ENCODE data around the gene HLA-F. TPM values are rescaled to one million over a fixed set of nuclear protein-coding genes. Genes with fewer than 3 reads are reported as not detected.

HLA-F gene
- total RNA-seq (2014; rRNA removed; shearing (Covaris generic)): not detected in 2 replicates

- DNase-seq (ENCODE audit: low spot score): peak; percentile 92
- in situ Hi-C loops (cut with HindIII; ENCODE audit: low sequenced_read_pairs): no loop called here
Observed at GRCh38 chr6:29723262-29723665, at the start of gene HLA-F. TSS of gene HLA-F (plus strand) at chr6:29723434. CDS start at chr6:29723464, 30 bp downstream.

- DNase-seq (ENCODE audit: low spot score): no peak
- in situ Hi-C loops (cut with HindIII; ENCODE audit: low sequenced_read_pairs): no loop called here
Observed at GRCh38 chr6:29674008-29674407, 49.2 kb upstream of the HLA-F start.

GRCh38 chr6:29675561-29675960 is 47.7 kb upstream of the HLA-F start:
- in situ Hi-C loops (cut with HindIII; ENCODE audit: low sequenced_read_pairs): no loop called here
- DNase-seq (ENCODE audit: low spot score): no peak

DNA sequence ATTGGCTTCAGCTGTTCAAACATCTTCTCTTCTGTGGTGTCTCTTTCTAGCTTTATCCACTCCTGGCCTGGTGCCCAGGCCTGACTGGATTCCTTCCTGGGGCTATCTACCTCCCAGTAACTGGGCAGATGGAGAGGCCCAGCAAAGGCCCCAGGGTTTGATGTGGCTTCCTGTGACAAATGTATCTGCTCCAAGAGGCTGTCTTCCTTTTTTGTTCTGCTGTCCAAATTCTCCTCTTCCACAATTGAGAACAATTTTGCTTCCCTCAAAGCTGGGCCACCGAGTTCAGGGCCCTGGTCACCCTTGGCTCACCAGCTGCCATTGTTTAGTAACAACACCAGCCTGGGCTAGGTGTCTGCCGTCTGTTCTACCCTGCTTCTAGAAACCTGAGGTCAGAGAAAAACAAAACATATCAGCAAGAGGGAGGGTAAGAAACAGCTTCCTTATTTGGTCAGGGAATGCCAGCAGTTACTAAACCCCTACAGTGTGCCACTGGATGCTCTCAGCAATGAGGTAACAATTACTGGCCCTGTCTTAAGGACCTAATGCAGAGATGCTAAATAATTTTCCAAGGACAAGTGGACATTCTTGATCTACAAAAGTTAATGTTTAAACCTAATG is 46.1 kb upstream of the HLA-F start:
- in situ Hi-C loops (cut with HindIII; ENCODE audit: low sequenced_read_pairs): no loop called here
- DNase-seq (ENCODE audit: low spot score): peak; percentile 32

DNA sequence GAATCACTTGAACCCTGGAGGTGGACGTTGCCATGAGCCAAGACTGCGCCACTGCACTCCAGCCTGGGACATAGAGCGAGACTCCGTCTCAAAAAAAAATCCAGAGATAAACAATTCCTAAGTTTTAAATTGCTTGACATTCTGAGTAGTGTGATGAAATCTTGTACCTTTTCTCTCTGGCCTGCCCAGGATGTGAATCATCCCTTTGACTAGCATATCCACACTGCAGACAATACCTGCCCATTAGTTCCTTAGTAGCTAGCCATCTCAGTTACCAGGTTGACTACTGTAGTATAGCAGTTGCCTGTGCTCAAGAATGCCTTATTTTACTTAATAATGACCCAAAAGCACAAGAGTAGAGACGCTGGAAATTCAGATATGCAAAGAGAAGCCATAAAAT is 45.1 kb upstream of the HLA-F start:
- in situ Hi-C loops (cut with HindIII; ENCODE audit: low sequenced_read_pairs): no loop called here
- DNase-seq (ENCODE audit: low spot score): no peak

GRCh38 chr6:29679962-29680361 is 43.3 kb upstream of the HLA-F start:
- DNase-seq (ENCODE audit: low spot score): no peak
- in situ Hi-C loops (cut with HindIII; ENCODE audit: low sequenced_read_pairs): loop anchor here (5.0 kb wide), 1 partner anchor 38 kb away; no protein-coding TSS in a partner anchor

DNA sequence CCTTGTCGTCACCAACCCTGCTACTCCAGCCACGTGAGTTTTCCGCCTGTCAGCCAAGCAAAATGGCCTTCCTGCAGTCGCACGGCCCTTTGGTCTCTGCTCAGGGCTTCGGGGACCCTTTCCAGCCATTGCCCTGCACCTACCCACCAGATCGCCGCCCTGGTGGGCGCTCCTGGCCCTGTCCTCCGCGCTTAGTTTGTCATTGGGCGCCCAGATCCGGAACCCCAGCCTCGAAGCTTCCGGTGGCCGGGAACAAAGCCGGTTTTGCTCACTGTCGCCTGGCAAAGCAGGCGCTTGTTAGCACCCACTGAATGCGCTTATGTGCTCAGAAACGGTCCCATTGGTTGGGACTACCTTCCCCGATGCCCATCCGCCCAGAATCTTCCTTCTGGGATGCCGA is 42.8 kb upstream of the HLA-F start:
- DNase-seq (ENCODE audit: low spot score): no peak
- in situ Hi-C loops (cut with HindIII; ENCODE audit: low sequenced_read_pairs): loop anchor here (5.0 kb wide), 1 partner anchor 38 kb away; no protein-coding TSS in a partner anchor

DNA sequence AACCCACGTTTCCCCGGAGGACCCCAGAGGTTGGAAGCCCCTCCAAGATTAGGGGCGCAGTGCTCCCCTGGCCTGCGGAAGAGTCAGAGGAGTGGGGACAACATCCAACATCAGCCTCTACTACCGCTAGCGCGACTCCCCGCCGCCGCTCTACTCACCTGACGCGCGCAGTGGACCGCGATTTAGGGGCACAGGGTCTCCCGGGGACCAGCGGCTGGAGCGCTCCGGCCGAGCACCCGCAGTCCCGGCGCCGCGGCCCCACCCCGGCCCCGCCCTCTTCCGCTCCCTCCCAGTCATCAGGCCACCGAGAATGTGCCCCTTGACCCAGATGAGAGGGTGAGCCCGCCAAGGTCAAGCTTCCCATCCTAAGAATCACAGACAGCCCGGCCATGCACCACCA is 42.3 kb upstream of the HLA-F start, which contains the start of gene ZFP57:
ZFP57 (minus strand) TSS at position 249 of the 400 bp plus-strand sequence. CDS start 4,149 bp downstream, outside the sequence.
- DNase-seq (ENCODE audit: low spot score): no peak
- in situ Hi-C loops (cut with HindIII; ENCODE audit: low sequenced_read_pairs): loop anchor here (5.0 kb wide), 1 partner anchor 39 kb away; no protein-coding TSS in a partner anchor

DNA sequence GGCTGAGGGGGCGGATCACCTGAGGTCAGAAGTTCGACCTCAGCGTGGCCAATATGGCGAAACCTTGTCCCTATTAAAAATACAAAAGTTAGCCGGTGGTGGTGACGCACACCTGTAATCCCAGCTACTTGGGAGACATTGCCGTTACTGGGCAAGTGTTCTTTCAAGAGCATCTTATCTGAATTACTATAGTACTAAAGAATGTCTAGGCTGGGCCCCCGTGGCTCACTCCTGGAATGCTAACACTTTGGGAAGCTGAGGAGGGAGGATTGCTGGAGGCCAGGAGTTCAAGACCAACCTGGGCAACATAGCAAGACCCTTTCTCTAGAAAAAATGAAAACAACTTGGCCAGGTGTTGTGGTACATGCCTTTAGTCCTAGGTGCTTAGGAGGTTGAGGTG is 41.4 kb upstream of the HLA-F start:
- in situ Hi-C loops (cut with HindIII; ENCODE audit: low sequenced_read_pairs): loop anchor here (5.0 kb wide), 1 partner anchor 40 kb away; no protein-coding TSS in a partner anchor
- DNase-seq (ENCODE audit: low spot score): no peak

- DNase-seq (ENCODE audit: low spot score): no peak
- in situ Hi-C loops (cut with HindIII; ENCODE audit: low sequenced_read_pairs): no loop called here
Observed at GRCh38 chr6:29685718-29686326, 37.4 kb upstream of the HLA-F start.

- in situ Hi-C loops (cut with HindIII; ENCODE audit: low sequenced_read_pairs): no loop called here
- no peak for DNase-seq (ENCODE audit: low spot score)
Observed at GRCh38 chr6:29694637-29695036, 28.6 kb upstream of the HLA-F start.

DNA sequence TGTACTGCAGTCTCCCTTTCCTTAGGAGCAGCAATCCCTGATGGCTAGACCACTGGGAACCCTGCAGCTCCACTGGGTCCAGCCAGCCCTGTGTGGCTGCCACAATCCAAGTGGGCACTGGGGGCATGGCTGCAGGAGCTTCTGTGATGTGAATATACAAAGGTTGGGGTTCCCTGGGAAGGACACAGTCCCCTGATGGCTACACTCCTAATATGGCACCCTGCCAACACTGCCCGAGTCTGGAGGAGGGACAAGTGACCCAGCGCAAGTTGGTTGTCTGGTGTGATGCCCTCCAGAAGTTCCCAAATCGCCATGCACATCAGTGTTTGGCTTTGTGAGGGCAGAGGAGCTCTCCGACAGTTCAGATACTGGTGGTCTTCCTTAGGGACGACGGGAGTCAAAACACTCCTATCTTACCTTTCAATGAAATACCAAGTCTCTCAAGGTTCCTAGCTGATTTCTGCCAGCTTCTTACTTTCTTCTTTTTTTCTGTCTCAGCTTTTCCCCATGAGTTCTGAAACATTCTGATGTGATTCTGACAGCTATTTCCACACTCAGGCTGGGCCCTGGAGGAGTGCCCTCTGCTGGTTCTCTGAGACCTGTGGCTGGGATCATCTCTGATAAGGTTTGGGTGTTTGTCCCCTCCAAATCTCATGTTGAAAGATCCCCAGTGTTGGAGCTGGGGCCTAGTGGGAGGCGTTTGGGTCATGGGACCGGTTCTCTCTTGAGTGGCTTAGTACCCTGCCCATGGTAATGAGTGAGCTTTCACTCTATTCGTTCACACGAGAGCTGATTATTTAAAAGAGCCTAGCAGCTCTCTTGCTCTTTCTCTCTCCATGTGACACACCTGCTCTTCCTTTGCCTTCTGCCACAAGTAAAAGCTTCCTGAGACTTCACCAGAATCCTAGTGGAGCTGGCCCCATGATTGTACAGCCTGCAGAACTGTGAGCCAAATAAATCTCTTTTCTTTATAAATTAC is 26.8 kb upstream of the HLA-F start:
- no peak for DNase-seq (ENCODE audit: low spot score)
- in situ Hi-C loops (cut with HindIII; ENCODE audit: low sequenced_read_pairs): no loop called here

GRCh38 chr6:29702519-29703103 is 20.6 kb upstream of the HLA-F start:
- in situ Hi-C loops (cut with HindIII; ENCODE audit: low sequenced_read_pairs): no loop called here
- DNase-seq (ENCODE audit: low spot score): peak; percentile 26

DNA sequence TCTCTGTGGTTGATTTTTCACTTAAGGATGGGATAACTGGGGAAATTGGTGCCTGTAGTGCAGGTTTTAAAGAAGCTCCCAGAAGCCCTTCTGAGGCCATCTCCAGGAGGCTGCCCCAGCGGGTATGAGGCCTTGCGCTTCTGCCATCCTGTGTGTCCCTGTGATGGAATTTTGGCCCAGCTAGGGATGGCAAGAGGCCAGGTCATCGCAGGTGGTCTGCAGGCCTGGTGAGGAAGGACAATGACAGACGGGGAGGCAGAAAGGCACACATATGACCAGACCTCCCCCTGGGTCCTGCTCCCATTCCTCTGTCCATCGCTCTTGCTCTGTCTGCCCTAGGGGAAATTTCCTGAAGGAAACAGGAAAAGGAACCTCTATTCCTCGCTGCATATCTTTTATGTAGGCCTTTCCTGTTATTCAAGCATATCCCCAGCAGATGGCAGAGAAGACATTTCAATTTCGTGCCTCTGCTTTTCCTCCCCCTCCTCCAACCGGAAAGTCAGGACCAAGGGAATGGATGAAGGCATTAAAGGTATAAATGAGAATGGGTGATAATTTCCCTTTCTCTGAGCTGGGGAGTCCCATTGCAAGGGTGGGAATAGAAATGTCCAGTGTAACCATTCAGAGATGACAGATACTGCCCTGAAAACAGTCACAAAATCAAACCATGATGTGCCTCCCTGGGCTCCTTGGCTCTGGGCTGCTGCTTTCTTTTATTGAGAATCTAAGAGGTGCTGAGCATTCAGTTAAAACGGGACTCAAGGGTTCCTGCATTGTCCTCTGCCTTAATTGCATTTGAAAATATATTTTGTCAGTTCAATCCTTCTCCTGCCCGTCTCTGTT is 17.6 kb upstream of the HLA-F start:
- in situ Hi-C loops (cut with HindIII; ENCODE audit: low sequenced_read_pairs): no loop called here
- peak; percentile 87 for DNase-seq (ENCODE audit: low spot score)

- in situ Hi-C loops (cut with HindIII; ENCODE audit: low sequenced_read_pairs): no loop called here
- DNase-seq (ENCODE audit: low spot score): no peak
Observed at GRCh38 chr6:29708432-29709179, 14.6 kb upstream of the HLA-F start.

GRCh38 chr6:29709188-29709587 is 14.0 kb upstream of the HLA-F start:
- in situ Hi-C loops (cut with HindIII; ENCODE audit: low sequenced_read_pairs): no loop called here
- DNase-seq (ENCODE audit: low spot score): no peak

DNA sequence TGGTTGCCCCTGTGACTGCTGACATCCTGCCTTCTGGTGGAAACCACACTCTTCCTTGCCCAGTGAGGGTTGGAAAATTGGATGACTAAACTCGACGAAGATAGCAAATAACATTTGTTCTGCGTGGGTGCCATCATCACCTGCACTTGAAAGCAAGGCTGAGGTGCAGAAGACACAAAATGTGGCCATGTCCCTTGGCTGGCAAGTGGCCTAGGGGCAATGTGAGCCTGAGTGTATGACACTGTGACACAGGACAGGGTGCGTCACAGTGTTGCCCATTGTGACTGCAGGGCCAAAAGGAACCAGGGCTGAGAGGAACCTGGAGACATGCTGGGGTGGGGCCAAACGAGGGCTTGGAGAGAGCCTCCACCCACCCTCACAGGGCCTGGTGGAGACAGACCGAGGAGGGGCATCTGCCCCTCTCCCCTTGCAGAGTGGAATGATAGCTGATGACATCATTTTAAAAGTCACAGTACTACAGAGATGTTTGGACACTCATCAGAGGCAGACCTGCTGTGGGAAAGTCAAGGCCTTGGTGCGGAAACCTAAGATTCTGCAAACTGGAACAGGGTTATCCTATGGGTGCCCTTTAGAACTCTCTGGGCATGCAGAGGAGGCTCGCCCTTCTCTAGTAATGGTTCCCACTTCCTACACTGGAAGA is 12.8 kb upstream of the HLA-F start:
- in situ Hi-C loops (cut with HindIII; ENCODE audit: low sequenced_read_pairs): no loop called here

More for the DNA sequence above, 12.8 kb upstream of the HLA-F start:
- no peak for DNase-seq (ENCODE audit: low spot score)
